Colonic mucosa (tissue), 4 donors: ENCODE data around the gene ITPK1. TPM values are rescaled to one million over a fixed set of nuclear protein-coding genes. Genes with fewer than 3 reads are reported as not detected.

Experiments
- DNase-seq: peaks from one replicate; pipeline ENCODE4 v3.0.0-alpha.2; 2020
- H3K27ac ChIP-seq: fragments of 200-600 bp; one replicate; pipeline ENCODE4 v1.8.0; 2021
- H3K27me3 ChIP-seq: fragments of 200-600 bp; one replicate; pipeline ENCODE4 v1.8.0; 2021
- H3K36me3 ChIP-seq: fragments of 200-600 bp; one replicate; pipeline ENCODE4 v1.8.0; 2021
- H3K4me1 ChIP-seq: fragments of 200-600 bp; one replicate; pipeline ENCODE4 v1.8.0; 2021; ENCODE audit warnings: mild to moderate bottlenecking
- H3K4me3 ChIP-seq: fragments of 200-600 bp; one replicate; pipeline ENCODE4 v1.8.0; 2021
- H3K9ac ChIP-seq, 2 donors: one replicate each; pipeline ENCODE4 v1.7.0; 2013; ENCODE audit warnings: control low read depth in 2 of 2, low read depth in 2 of 2, low read length in 2 of 2
- H3K9me3 ChIP-seq: fragments of 200-600 bp; one replicate; pipeline ENCODE4 v1.8.0; 2021
- CTCF ChIP-seq: fragments of 200-600 bp; IDR thresholded peaks from one replicate; pipeline ENCODE4 v1.8.0; 2022; ENCODE audit warnings: antibody characterized with exemption, mild to moderate bottlenecking
- intact Hi-C: fragments of 100-400 bp; cut with DNase I; formaldehyde crosslinking; loops from one replicate; pipeline ENCODE4 v1.14.1; 2022
- total RNA-seq, 2 donors: library from RNA; stranded (reverse); fragmentation: NEBNext Ultra II Directional in 1 of 2; extraction: Animal tissue kit (Norgen Biotek cat#: 25700) in 1 of 2; gene quantifications; one replicate each; pipeline ENCODE4 v1.2.1, GENCODE V29; 2021
- donor health status: healthy.
- donor health status: DM: no; HTN: no; CAD: no.
- donor health status: DM: no; HTN: no; CAD: no.

ITPK1 gene
- total RNA-seq, 2 donors from 2014 or later = 118 to 134 TPM

- TF ChIP-seq CTCF = no peak
- DNase-seq = no peak
- Histone ChIP-seq H3K9ac (no peak overlapping the region), H3K27me3 (no peaks in the 10 kb centered on the region), H3K27ac (no peak overlapping the region), H3K9me3 (no peaks in the 10 kb centered on the region), H3K4me1 (peaks cover 6% of the 10 kb centered on the region), H3K36me3 (no peaks in the 10 kb centered on the region), H3K4me3 (no peak overlapping the region)
- intact Hi-C loops = no loop called here
Measured at GRCh38 chr14:92943855-92944570, 171.7 kb downstream of the ITPK1 start.

GRCh38 chr14:92942976-92943710 lies 172.6 kb downstream of the ITPK1 start:
- peaks cover 6% of the 10 kb centered on the region for H3K4me1 ChIP-seq
- intact Hi-C loops = no loop called here
- H3K36me3 ChIP-seq = no peaks in the 10 kb centered on the region
- H3K9ac ChIP-seq = no peak overlapping the region
- DNase-seq = no peak
- H3K4me3 ChIP-seq = no peak overlapping the region
- no peaks in the 10 kb centered on the region for H3K9me3 ChIP-seq
- H3K27ac ChIP-seq = no peak overlapping the region
- TF ChIP-seq CTCF = no peak
- no peaks in the 10 kb centered on the region for H3K27me3 ChIP-seq

- Histone ChIP-seq H3K4me3 (no peak overlapping the region), H3K36me3 (no peaks in the 10 kb centered on the region), H3K9me3 (no peaks in the 10 kb centered on the region), H3K27ac (no peak overlapping the region), H3K9ac (no peak overlapping the region), H3K27me3 (no peaks in the 10 kb centered on the region), H3K4me1 (peaks cover 6% of the 10 kb centered on the region)
- DNase-seq = no peak
- intact Hi-C loops = no loop called here
- TF ChIP-seq CTCF = no peak
Measured at GRCh38 chr14:92942576-92942975, 173.1 kb downstream of the ITPK1 start.

GRCh38 chr14:92942136-92942535 lies 173.6 kb downstream of the ITPK1 start:
- Histone ChIP-seq H3K4me3 (no peak overlapping the region), H3K9ac (no peak overlapping the region), H3K36me3 (no peaks in the 10 kb centered on the region), H3K9me3 (no peaks in the 10 kb centered on the region), H3K4me1 (peaks cover 6% of the 10 kb centered on the region), H3K27me3 (no peaks in the 10 kb centered on the region), H3K27ac (no peak overlapping the region)
- TF ChIP-seq CTCF = no peak
- no peak for DNase-seq
- intact Hi-C loops = no loop called here

- H3K27ac ChIP-seq = no peak overlapping the region
- no peaks in the 10 kb centered on the region for H3K36me3 ChIP-seq
- TF ChIP-seq CTCF = no peak
- H3K4me3 ChIP-seq = no peak overlapping the region
- H3K9me3 ChIP-seq = no peaks in the 10 kb centered on the region
- no peak for DNase-seq
- no peak overlapping the region for H3K9ac ChIP-seq
- intact Hi-C loops = no loop called here
- H3K27me3 ChIP-seq = no peaks in the 10 kb centered on the region
- peaks cover 2% of the 10 kb centered on the region for H3K4me1 ChIP-seq
Measured at GRCh38 chr14:92941531-92941930, 174.2 kb downstream of the ITPK1 start.
